ENCODE measurements around the gene ELP6. TPM values are rescaled to one million over a fixed set of nuclear protein-coding genes. Genes with fewer than 3 reads are reported as not detected.

ELP6 gene
- total and polyA plus RNA-seq, 9 of the 15 experiments (the other 6 are each of a cell fraction or from before 2014, with no cell fraction given): 76.9 to 198 (median 83.3) TPM

DNA sequence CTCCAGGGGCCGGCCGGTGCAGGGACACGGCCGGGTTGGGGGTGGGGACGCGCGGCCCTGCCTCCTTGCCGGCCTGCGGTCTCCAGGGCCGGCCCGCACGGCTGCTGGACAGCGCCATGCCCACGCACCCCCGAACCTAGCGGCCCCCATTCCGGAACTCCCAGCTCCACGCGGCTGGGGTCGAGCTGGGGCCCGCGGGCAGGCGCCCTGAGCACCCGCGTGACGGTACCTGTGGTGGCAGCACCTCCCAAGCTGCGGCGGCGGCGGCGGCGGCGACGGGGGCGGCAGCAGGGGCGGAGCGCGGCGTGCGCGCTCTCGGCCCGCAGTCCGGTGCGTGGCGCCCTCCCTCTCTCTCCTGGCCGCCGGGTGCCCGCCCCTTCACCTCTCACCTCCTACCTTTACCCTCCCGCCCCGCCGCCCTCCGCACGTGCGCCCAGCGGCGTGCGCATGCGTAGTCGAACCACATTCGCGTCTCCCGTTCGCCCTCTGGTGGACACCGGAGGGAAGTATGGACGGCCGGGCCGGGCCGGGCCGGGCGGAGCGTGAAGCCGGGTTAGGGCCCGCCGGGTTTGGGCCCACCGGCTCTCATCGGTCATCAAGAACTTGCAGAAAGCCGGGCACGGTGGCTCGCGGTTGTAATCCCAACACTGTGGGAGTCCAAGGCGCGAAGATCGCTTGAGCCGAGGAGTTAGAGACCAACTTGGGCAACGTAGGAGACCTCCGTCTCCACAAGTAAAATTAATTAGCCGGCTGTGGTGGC, 37.8 kb downstream of the ELP6 start, which contains the start of gene SCAP (continued):
- TF ChIP-seq, protein P1, sequence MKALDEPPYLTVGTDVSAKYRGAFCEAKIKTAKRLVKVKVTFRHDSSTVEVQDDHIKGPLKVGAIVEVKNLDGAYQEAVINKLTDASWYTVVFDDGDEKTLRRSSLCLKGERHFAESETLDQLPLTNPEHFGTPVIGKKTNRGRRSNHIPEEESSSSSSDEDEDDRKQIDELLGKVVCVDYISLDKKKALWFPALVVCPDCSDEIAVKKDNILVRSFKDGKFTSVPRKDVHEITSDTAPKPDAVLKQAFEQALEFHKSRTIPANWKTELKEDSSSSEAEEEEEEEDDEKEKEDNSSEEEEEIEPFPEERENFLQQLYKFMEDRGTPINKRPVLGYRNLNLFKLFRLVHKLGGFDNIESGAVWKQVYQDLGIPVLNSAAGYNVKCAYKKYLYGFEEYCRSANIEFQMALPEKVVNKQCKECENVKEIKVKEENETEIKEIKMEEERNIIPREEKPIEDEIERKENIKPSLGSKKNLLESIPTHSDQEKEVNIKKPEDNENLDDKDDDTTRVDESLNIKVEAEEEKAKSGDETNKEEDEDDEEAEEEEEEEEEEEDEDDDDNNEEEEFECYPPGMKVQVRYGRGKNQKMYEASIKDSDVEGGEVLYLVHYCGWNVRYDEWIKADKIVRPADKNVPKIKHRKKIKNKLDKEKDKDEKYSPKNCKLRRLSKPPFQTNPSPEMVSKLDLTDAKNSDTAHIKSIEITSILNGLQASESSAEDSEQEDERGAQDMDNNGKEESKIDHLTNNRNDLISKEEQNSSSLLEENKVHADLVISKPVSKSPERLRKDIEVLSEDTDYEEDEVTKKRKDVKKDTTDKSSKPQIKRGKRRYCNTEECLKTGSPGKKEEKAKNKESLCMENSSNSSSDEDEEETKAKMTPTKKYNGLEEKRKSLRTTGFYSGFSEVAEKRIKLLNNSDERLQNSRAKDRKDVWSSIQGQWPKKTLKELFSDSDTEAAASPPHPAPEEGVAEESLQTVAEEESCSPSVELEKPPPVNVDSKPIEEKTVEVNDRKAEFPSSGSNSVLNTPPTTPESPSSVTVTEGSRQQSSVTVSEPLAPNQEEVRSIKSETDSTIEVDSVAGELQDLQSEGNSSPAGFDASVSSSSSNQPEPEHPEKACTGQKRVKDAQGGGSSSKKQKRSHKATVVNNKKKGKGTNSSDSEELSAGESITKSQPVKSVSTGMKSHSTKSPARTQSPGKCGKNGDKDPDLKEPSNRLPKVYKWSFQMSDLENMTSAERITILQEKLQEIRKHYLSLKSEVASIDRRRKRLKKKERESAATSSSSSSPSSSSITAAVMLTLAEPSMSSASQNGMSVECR (CRISPR knock-in tag; IDR thresholded peaks at IDR 0.05): peak; percentile 99
- TF ChIP-seq GABPB1 (CRISPR knock-in tag; IDR thresholded peaks at IDR 0.05) (peak; percentile 81), MTF1 (CRISPR knock-in tag; IDR thresholded peaks at IDR 0.05; ENCODE audit: borderline replicate concordance) (no peak), RBM25 (IDR thresholded peaks at IDR 0.05; ENCODE audit: low read depth, low read length, severe bottlenecking) (peak; percentile 38), ZNF24 (IDR thresholded peaks at IDR 0.05) (peak; percentile 53), RAD21 (CRISPR knock-in tag; conservative IDR thresholded peaks at IDR 0.05 in 1 of 2, IDR thresholded peaks at IDR 0.05 in 1 of 2) (peak; percentile 70 to 71), MEIS2 (IDR thresholded peaks at IDR 0.05; ENCODE audit: partially characterized antibody) (peak; percentile 88), COPS2 (conservative IDR thresholded peaks at IDR 0.05) (no peak), MTA1 (IDR thresholded peaks at IDR 0.05; ENCODE audit: borderline replicate concordance) (peak; percentile 30; the same call in 1 of the 2 replicates)
- TF ChIP-seq, protein P2, sequence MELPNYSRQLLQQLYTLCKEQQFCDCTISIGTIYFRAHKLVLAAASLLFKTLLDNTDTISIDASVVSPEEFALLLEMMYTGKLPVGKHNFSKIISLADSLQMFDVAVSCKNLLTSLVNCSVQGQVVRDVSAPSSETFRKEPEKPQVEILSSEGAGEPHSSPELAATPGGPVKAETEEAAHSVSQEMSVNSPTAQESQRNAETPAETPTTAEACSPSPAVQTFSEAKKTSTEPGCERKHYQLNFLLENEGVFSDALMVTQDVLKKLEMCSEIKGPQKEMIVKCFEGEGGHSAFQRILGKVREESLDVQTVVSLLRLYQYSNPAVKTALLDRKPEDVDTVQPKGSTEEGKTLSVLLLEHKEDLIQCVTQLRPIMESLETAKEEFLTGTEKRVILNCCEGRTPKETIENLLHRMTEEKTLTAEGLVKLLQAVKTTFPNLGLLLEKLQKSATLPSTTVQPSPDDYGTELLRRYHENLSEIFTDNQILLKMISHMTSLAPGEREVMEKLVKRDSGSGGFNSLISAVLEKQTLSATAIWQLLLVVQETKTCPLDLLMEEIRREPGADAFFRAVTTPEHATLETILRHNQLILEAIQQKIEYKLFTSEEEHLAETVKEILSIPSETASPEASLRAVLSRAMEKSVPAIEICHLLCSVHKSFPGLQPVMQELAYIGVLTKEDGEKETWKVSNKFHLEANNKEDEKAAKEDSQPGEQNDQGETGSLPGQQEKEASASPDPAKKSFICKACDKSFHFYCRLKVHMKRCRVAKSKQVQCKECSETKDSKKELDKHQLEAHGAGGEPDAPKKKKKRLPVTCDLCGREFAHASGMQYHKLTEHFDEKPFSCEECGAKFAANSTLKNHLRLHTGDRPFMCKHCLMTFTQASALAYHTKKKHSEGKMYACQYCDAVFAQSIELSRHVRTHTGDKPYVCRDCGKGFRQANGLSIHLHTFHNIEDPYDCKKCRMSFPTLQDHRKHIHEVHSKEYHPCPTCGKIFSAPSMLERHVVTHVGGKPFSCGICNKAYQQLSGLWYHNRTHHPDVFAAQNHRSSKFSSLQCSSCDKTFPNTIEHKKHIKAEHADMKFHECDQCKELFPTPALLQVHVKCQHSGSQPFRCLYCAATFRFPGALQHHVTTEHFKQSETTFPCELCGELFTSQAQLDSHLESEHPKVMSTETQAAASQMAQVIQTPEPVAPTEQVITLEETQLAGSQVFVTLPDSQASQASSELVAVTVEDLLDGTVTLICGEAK (IDR thresholded peaks at IDR 0.05): peak; percentile 55; the same call in 1 of the 2 replicates
- TF ChIP-seq, protein P2 (CRISPR knock-in tag; IDR thresholded peaks at IDR 0.05): no peak
- TF ChIP-seq, protein P3, sequence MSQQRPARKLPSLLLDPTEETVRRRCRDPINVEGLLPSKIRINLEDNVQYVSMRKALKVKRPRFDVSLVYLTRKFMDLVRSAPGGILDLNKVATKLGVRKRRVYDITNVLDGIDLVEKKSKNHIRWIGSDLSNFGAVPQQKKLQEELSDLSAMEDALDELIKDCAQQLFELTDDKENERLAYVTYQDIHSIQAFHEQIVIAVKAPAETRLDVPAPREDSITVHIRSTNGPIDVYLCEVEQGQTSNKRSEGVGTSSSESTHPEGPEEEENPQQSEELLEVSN (IDR thresholded peaks at IDR 0.05; ENCODE audit: borderline replicate concordance in 1 of 2, extremely low read depth in 1 of 2, insufficient read depth in 1 of 2, insufficient read length in 1 of 2, low read depth in 1 of 2, low read length in 1 of 2, poor library complexity in 1 of 2, severe bottlenecking in 1 of 2): peak; percentile 93 to 97
